Liver (tissue), 9 donors: ENCODE measurements around the gene AKR1A1. TPM values are rescaled to one million over a fixed set of nuclear protein-coding genes. Genes with fewer than 3 reads are reported as not detected.

Experiments used
- DNase-seq: peaks from one replicate; pipeline ENCODE4 v3.0.0-alpha.2; 2017; ENCODE audit warnings: low spot score
- H3K27ac ChIP-seq, 2 donors: one replicate each; pipeline ENCODE4 v1.7.0; 2013; ENCODE audit warnings: inconsistent platforms in 2 of 2, low read length in 2 of 2, control low read depth in 1 of 2, low read depth in 1 of 2, mild to moderate bottlenecking in 1 of 2
- H3K27me3 ChIP-seq, 4 donors: one replicate each; pipeline versions ENCODE4 v1.6.1 to v1.7.0; 2013; ENCODE audit warnings: low read length in 3 of 4, inconsistent platforms in 1 of 4, mild to moderate bottlenecking in 1 of 4, moderate library complexity in 1 of 4; ENCODE audit not compliant: control insufficient read depth in 4 of 4, insufficient read depth in 4 of 4
- H3K36me3 ChIP-seq, 4 donors: one replicate each; pipeline versions ENCODE4 v1.6.1 to v1.7.0; 2013; ENCODE audit warnings: low read length in 3 of 4, mild to moderate bottlenecking in 3 of 4, low read depth in 1 of 4, moderate library complexity in 1 of 4; ENCODE audit not compliant: control insufficient read depth in 4 of 4, insufficient read depth in 3 of 4
- H3K4me1 ChIP-seq, 4 donors: one replicate each; pipeline versions ENCODE4 v1.6.1 to v1.7.0; 2013; ENCODE audit warnings: low read length in 3 of 4, mild to moderate bottlenecking in 3 of 4, moderate library complexity in 1 of 4; ENCODE audit not compliant: control insufficient read depth in 4 of 4, insufficient read depth in 4 of 4
- H3K4me3 ChIP-seq, 3 donors: one replicate each; pipeline versions ENCODE4 v1.6.1 to v1.7.0; 2013; ENCODE audit warnings: low read length in 3 of 3, control low read depth in 1 of 3, low read depth in 1 of 3, mild to moderate bottlenecking in 1 of 3
- H3K9ac ChIP-seq, 2 donors: one replicate each; pipeline ENCODE4 v1.7.0; 2013; ENCODE audit warnings: low read length in 2 of 2, mild to moderate bottlenecking in 2 of 2, moderate library complexity in 2 of 2, control low read depth in 1 of 2, low read depth in 1 of 2
- H3K9me3 ChIP-seq, 4 donors: one replicate each; pipeline versions ENCODE4 v1.6.1 to v1.7.0; 2013; ENCODE audit warnings: low read length in 3 of 4; ENCODE audit not compliant: control insufficient read depth in 4 of 4
- EGR1 ChIP-seq, 2 donors: IDR thresholded peaks; 2 replicates each; pipeline ENCODE4 v1.6.1; 2016 to 2018; ENCODE audit warnings: antibody characterized with exemption in 2 of 2, low read depth in 2 of 2
- FOXA1 ChIP-seq: IDR thresholded peaks from 2 replicates; pipeline ENCODE4 v1.6.1; 2016; ENCODE audit warnings: antibody characterized with exemption
- FOXA2 ChIP-seq: IDR thresholded peaks from 2 replicates; pipeline ENCODE4 v1.6.1; 2016; ENCODE audit warnings: antibody characterized with exemption
- GABPA ChIP-seq, 2 donors: IDR thresholded peaks in 1 of 2; conservative IDR thresholded peaks in 1 of 2; 2 replicates each; pipeline ENCODE4 v1.6.1; 2016; ENCODE audit warnings: antibody characterized with exemption in 2 of 2, mild to moderate bottlenecking in 1 of 2, moderate library complexity in 1 of 2
- HNF4A ChIP-seq, 2 donors: conservative IDR thresholded peaks; 2 replicates each; pipeline ENCODE4 v1.6.1; 2016; ENCODE audit warnings: antibody characterized with exemption in 2 of 2, mild to moderate bottlenecking in 2 of 2
- HNF4G ChIP-seq: IDR thresholded peaks from 2 replicates; pipeline ENCODE4 v1.6.1; 2016; ENCODE audit warnings: antibody characterized with exemption
- JUND ChIP-seq, 2 donors: IDR thresholded peaks; 2 replicates each; pipeline ENCODE4 v1.6.1; 2016; ENCODE audit warnings: antibody characterized with exemption in 2 of 2
- NR2F2 ChIP-seq: IDR thresholded peaks from 2 replicates; pipeline ENCODE4 v1.6.1; 2016; ENCODE audit warnings: antibody characterized with exemption
- RAD21 ChIP-seq, 2 donors: IDR thresholded peaks; 2 replicates each; pipeline ENCODE4 v1.6.1; 2016; ENCODE audit warnings: antibody characterized with exemption in 2 of 2, mild to moderate bottlenecking in 2 of 2
- RXRA ChIP-seq, 2 donors: IDR thresholded peaks; 2 replicates each; pipeline ENCODE4 v1.6.1; 2017 to 2018; ENCODE audit warnings: antibody characterized with exemption in 2 of 2, mild to moderate bottlenecking in 1 of 2
- SP1 ChIP-seq: IDR thresholded peaks from 2 replicates; pipeline ENCODE4 v1.6.1; 2018; ENCODE audit warnings: antibody characterized with exemption, mild to moderate bottlenecking
- TAF1 ChIP-seq: conservative IDR thresholded peaks from 2 replicates; pipeline ENCODE4 v1.6.1; 2016; ENCODE audit warnings: antibody characterized with exemption, mild to moderate bottlenecking
- YY1 ChIP-seq: IDR thresholded peaks from 2 replicates; pipeline ENCODE4 v1.6.1; 2016; ENCODE audit warnings: antibody characterized with exemption, mild to moderate bottlenecking
- WGBS: extraction: QIAGEN DNeasy Blood & Tissue Kit; methylation state at CpG from one replicate; pipeline ENCODE4 v1.1.7; 2013; 5-methylcytosine and 5-hydroxymethylcytosine counted together
- polyA plus RNA-seq, 2 donors: library from polyadenylated mRNA; stranded (reverse) in 1 of 2; unstranded in 1 of 2; fragments of 200-250 nt in 1 of 2; fragments of >200 nt in 1 of 2; fragmentation: Nextera tagmentation in 1 of 2; extraction: Ambion mirVana in 1 of 2; gene quantifications; one replicate each; pipeline versions ENCODE4 v1.2.1 to v1.2.3, GENCODE V29; 2013 to 2015
- total RNA-seq, 2 donors: library from RNA; depleted of rRNA; stranded (reverse); fragments of >200 nt; gene quantifications; one replicate each; pipeline ENCODE4 v1.2.3, GENCODE V29; 2014
- TF ChIP-seq, protein P1 (sequence below): IDR thresholded peaks from 2 replicates; pipeline ENCODE4 v1.6.1; 2016; ENCODE audit warnings: antibody characterized with exemption, mild to moderate bottlenecking
- TF ChIP-seq, protein P2 (sequence below): fragments of 150-350 bp; IDR thresholded peaks from 2 replicates; pipeline ENCODE4 v1.5.1; 2017; ENCODE audit warnings: improper control_type of control experiment, low read depth, low read length; ENCODE audit not compliant: missing input control
- TF ChIP-seq, protein P3 (sequence below): IDR thresholded peaks from 2 replicates; pipeline ENCODE4 v1.6.1; 2016; ENCODE audit warnings: antibody characterized with exemption
- TF ChIP-seq, protein P4 (sequence below): IDR thresholded peaks from 2 replicates; pipeline ENCODE4 v1.6.1; 2016; ENCODE audit warnings: antibody characterized with exemption
- TF ChIP-seq, protein P5 (sequence below): IDR thresholded peaks from 2 replicates; pipeline ENCODE4 v1.6.1; 2016; ENCODE audit warnings: antibody characterized with exemption
- donor health status: healthy.
- donor health status: healthy.
- donor health status: healthy.
- donor health status: healthy.
- donor health status: healthy.

AKR1A1 gene
- total and polyA plus RNA-seq, 4 donors: 86.3 to 253 (median 218) TPM

DNA sequence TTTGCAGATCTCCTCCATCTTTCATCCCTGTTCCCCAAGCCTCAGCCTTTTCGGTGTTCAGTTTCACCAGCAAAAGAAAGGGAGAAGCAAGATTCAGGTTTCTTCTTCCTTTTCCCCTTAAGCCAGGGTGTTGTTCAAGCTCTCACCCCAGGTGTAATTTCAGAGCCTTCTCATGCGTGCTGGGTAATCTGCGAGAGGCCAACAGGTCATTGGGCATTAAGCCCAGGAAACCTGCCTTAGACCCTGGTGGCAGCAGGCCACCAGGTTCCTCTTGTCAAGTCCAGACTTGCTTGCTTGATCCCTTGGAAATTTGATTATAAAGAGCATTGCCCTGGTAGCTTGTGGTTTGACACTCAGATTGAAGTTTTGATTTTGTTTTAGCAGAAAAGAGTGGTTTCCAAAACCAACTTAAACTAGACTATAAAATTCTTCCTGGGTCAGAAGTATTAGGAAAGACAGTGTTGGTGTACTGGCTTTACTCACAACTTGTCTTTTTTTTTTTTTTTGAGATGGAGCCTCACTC is 6.9 kb downstream of the AKR1A1 start:
- TF ChIP-seq NR2F2 (peak; percentile 83), EGR1 (IDR thresholded peaks at IDR 0.05; ENCODE audit: low read depth in 2 of 2) (no peak), JUND (IDR thresholded peaks at IDR 0.05) (peak; percentile 12 to 29), YY1 (no peak), HNF4G (no peak), TAF1 (no peak), RAD21 (IDR thresholded peaks at IDR 0.05) (peak; percentile 29 to 53), FOXA1 (no peak), FOXA2 (no peak), GABPA (IDR thresholded peaks at IDR 0.05 in 1 of 2, conservative IDR thresholded peaks at IDR 0.05 in 1 of 2) (no peak), SP1 (no peak), HNF4A (conservative IDR thresholded peaks at IDR 0.05) (peak; percentile 74 to 77), RXRA (IDR thresholded peaks at IDR 0.05) (peak; percentile 65 to 71)
- TF ChIP-seq, protein P1, sequence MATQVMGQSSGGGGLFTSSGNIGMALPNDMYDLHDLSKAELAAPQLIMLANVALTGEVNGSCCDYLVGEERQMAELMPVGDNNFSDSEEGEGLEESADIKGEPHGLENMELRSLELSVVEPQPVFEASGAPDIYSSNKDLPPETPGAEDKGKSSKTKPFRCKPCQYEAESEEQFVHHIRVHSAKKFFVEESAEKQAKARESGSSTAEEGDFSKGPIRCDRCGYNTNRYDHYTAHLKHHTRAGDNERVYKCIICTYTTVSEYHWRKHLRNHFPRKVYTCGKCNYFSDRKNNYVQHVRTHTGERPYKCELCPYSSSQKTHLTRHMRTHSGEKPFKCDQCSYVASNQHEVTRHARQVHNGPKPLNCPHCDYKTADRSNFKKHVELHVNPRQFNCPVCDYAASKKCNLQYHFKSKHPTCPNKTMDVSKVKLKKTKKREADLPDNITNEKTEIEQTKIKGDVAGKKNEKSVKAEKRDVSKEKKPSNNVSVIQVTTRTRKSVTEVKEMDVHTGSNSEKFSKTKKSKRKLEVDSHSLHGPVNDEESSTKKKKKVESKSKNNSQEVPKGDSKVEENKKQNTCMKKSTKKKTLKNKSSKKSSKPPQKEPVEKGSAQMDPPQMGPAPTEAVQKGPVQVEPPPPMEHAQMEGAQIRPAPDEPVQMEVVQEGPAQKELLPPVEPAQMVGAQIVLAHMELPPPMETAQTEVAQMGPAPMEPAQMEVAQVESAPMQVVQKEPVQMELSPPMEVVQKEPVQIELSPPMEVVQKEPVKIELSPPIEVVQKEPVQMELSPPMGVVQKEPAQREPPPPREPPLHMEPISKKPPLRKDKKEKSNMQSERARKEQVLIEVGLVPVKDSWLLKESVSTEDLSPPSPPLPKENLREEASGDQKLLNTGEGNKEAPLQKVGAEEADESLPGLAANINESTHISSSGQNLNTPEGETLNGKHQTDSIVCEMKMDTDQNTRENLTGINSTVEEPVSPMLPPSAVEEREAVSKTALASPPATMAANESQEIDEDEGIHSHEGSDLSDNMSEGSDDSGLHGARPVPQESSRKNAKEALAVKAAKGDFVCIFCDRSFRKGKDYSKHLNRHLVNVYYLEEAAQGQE: peak; percentile 30
- TF ChIP-seq, protein P2, sequence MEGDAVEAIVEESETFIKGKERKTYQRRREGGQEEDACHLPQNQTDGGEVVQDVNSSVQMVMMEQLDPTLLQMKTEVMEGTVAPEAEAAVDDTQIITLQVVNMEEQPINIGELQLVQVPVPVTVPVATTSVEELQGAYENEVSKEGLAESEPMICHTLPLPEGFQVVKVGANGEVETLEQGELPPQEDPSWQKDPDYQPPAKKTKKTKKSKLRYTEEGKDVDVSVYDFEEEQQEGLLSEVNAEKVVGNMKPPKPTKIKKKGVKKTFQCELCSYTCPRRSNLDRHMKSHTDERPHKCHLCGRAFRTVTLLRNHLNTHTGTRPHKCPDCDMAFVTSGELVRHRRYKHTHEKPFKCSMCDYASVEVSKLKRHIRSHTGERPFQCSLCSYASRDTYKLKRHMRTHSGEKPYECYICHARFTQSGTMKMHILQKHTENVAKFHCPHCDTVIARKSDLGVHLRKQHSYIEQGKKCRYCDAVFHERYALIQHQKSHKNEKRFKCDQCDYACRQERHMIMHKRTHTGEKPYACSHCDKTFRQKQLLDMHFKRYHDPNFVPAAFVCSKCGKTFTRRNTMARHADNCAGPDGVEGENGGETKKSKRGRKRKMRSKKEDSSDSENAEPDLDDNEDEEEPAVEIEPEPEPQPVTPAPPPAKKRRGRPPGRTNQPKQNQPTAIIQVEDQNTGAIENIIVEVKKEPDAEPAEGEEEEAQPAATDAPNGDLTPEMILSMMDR: peak; percentile 17
- TF ChIP-seq, protein P3, sequence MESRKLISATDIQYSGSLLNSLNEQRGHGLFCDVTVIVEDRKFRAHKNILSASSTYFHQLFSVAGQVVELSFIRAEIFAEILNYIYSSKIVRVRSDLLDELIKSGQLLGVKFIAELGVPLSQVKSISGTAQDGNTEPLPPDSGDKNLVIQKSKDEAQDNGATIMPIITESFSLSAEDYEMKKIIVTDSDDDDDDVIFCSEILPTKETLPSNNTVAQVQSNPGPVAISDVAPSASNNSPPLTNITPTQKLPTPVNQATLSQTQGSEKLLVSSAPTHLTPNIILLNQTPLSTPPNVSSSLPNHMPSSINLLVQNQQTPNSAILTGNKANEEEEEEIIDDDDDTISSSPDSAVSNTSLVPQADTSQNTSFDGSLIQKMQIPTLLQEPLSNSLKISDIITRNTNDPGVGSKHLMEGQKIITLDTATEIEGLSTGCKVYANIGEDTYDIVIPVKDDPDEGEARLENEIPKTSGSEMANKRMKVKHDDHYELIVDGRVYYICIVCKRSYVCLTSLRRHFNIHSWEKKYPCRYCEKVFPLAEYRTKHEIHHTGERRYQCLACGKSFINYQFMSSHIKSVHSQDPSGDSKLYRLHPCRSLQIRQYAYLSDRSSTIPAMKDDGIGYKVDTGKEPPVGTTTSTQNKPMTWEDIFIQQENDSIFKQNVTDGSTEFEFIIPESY: peak; percentile 25
- TF ChIP-seq, protein P4, sequence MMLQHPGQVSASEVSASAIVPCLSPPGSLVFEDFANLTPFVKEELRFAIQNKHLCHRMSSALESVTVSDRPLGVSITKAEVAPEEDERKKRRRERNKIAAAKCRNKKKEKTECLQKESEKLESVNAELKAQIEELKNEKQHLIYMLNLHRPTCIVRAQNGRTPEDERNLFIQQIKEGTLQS: no peak
- TF ChIP-seq, protein P5, sequence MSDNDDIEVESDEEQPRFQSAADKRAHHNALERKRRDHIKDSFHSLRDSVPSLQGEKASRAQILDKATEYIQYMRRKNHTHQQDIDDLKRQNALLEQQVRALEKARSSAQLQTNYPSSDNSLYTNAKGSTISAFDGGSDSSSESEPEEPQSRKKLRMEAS: peak; percentile 35

More for the DNA sequence above, 6.9 kb downstream of the AKR1A1 start:
- Histone ChIP-seq H3K36me3 (peaks cover 2 to 15% (median 10%) of the 10 kb centered on the region in 4 donors), H3K27me3 (no peaks in the 10 kb centered on the region), H3K9ac (peak overlapping the region in 1 of 2 donors; percentile 61), H3K27ac (peak overlapping the region; percentile 28 to 36), H3K4me1 (peaks cover 0 to 30% (median 15%) of the 10 kb centered on the region in 4 donors), H3K4me3 (no peak overlapping the region), H3K9me3 (no peaks in the 10 kb centered on the region)
- no peak for DNase-seq
- WGBS: 29% methylated on average over 3 of the region's 3 CpGs
